Esophagus squamous epithelium (tissue), 4 donors: ENCODE results near the gene CDH12.

Experiments
- CTCF ChIP-seq, 6 experiments: fragments of 450-650 bp in 4 of 6; fragments of 200-600 bp in 2 of 6; sonication (generic) in 2 of 6; IDR thresholded peaks; one replicate each; pipeline ENCODE4 v1.5.1; 2016 to 2019; ENCODE audit warnings: antibody characterized with exemption in 6 of 6, mild to moderate bottlenecking in 4 of 6, moderate library complexity in 4 of 6
- POLR2A ChIP-seq, 4 donors: fragments of 450-650 bp; IDR thresholded peaks; one replicate each; pipeline ENCODE4 v1.6.1; 2017; ENCODE audit warnings: antibody characterized with exemption in 4 of 4, mild to moderate bottlenecking in 4 of 4, moderate library complexity in 3 of 4

GRCh38 chr5:22541037-22541436 lies 312.1 kb downstream of the CDH12 start:
- no peak for TF ChIP-seq CTCF (IDR thresholded peaks at IDR 0.05)
- TF ChIP-seq POLR2A (IDR thresholded peaks at IDR 0.05), result no peak
